ENCODE measurements around the gene COL4A1.

Gene COL4A1

GRCh38 chr13:110285991-110286832 is 20.7 kb downstream of the COL4A1 start:
- TF ChIP-seq FOXM1 (IDR thresholded peaks at IDR 0.05; ENCODE audit: borderline replicate concordance, low read depth): no peak

GRCh38 chr13:110284779-110285484 is 22.0 kb downstream of the COL4A1 start:
- TF ChIP-seq ZBTB7A (IDR thresholded peaks at IDR 0.05; ENCODE audit: low read depth) (no peak), REST (IDR thresholded peaks at IDR 0.05; ENCODE audit: low read depth) (no peak), YY1 (IDR thresholded peaks at IDR 0.05; ENCODE audit: low read depth) (no peak), NFIC (IDR thresholded peaks at IDR 0.05) (no peak), CREB1 (IDR thresholded peaks at IDR 0.05; ENCODE audit: low read depth) (no peak), TEAD4 (IDR thresholded peaks at IDR 0.05) (no peak), FOXM1 (IDR thresholded peaks at IDR 0.05; ENCODE audit: borderline replicate concordance, low read depth) (no peak), EGR1 (IDR thresholded peaks at IDR 0.05) (no peak), EP300 (IDR thresholded peaks at IDR 0.05; ENCODE audit: borderline replicate concordance) (no peak), TCF12 (IDR thresholded peaks at IDR 0.05; ENCODE audit: low read depth) (no peak)

- no peak for TF ChIP-seq EP300 (IDR thresholded peaks at IDR 0.05; ENCODE audit: borderline replicate concordance)
- no peak for TF ChIP-seq FOXM1 (IDR thresholded peaks at IDR 0.05; ENCODE audit: borderline replicate concordance, low read depth)
- no peak for TF ChIP-seq NFIC (IDR thresholded peaks at IDR 0.05)
- no peak for TF ChIP-seq TCF12 (IDR thresholded peaks at IDR 0.05; ENCODE audit: low read depth)
- TF ChIP-seq REST (IDR thresholded peaks at IDR 0.05; ENCODE audit: low read depth): no peak
- no peak for TF ChIP-seq YY1 (IDR thresholded peaks at IDR 0.05; ENCODE audit: low read depth)
- no peak for TF ChIP-seq TEAD4 (IDR thresholded peaks at IDR 0.05)
- TF ChIP-seq CREB1 (IDR thresholded peaks at IDR 0.05; ENCODE audit: low read depth): no peak
- no peak for TF ChIP-seq EGR1 (IDR thresholded peaks at IDR 0.05)
- TF ChIP-seq ZBTB7A (IDR thresholded peaks at IDR 0.05; ENCODE audit: low read depth): no peak
- TF ChIP-seq TAF1 (IDR thresholded peaks at IDR 0.05; ENCODE audit: low read depth): no peak
- TF ChIP-seq USF1 (IDR thresholded peaks at IDR 0.05): no peak
- TF ChIP-seq RAD21 (IDR thresholded peaks at IDR 0.05; ENCODE audit: low read depth): no peak
- TF ChIP-seq MAX (IDR thresholded peaks at IDR 0.05): no peak
- no peak for TF ChIP-seq CEBPB (IDR thresholded peaks at IDR 0.05)
Observed at GRCh38 chr13:110283736-110284517, 23.0 kb downstream of the COL4A1 start.

GRCh38 chr13:110282316-110282841 is 24.6 kb downstream of the COL4A1 start:
- TF ChIP-seq ZBTB7A (IDR thresholded peaks at IDR 0.05; ENCODE audit: low read depth) (no peak), EP300 (IDR thresholded peaks at IDR 0.05; ENCODE audit: borderline replicate concordance) (no peak), TCF12 (IDR thresholded peaks at IDR 0.05; ENCODE audit: low read depth) (no peak), MAX (IDR thresholded peaks at IDR 0.05) (no peak), USF1 (IDR thresholded peaks at IDR 0.05) (no peak), TAF1 (IDR thresholded peaks at IDR 0.05; ENCODE audit: low read depth) (no peak), FOXM1 (IDR thresholded peaks at IDR 0.05; ENCODE audit: borderline replicate concordance, low read depth) (no peak), RAD21 (IDR thresholded peaks at IDR 0.05; ENCODE audit: low read depth) (no peak), EGR1 (IDR thresholded peaks at IDR 0.05) (no peak), YY1 (IDR thresholded peaks at IDR 0.05; ENCODE audit: low read depth) (no peak), NFIC (IDR thresholded peaks at IDR 0.05) (no peak), CREB1 (IDR thresholded peaks at IDR 0.05; ENCODE audit: low read depth) (no peak), TEAD4 (IDR thresholded peaks at IDR 0.05) (no peak), CEBPB (IDR thresholded peaks at IDR 0.05) (no peak), REST (IDR thresholded peaks at IDR 0.05; ENCODE audit: low read depth) (no peak)

Data from Ishikawa (cell line).